GM21717 (cell line): ENCODE data around the gene TDRD15.
"Not testable (repeated sequence)": the region's sequence is repeated elsewhere in the genome, so short reads cannot be mapped to it uniquely, and the experiment has no call there.

Experiments
- ATAC-seq: cut with Tn5 transposase; IDR thresholded peaks from one replicate; pipeline ENCODE4 v1.9.1; 2021; ENCODE audit warnings: mild to moderate bottlenecking, moderate library complexity; ENCODE audit not compliant: unreplicated experiment

The TDRD15 gene

DNA sequence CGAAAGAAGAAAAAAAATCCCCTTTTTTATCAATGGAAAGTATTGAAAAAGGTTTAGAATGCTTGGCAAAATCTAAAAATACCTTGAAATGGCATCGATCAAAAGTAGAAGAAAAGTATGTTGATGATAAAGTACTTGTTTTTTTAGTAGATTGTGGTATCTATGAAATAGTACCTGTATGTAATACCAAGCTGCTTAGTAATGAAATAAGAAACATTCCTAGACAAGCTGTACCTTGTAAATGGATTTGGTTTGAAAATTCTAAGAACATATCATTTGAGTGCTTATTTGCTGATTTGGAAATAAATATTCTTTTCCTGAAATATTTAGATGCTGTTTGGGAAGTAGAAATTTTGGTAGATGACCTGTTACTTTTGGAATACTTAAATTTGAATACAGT is 18.4 kb downstream of the TDRD15 start:
- no peak for ATAC-seq

DNA sequence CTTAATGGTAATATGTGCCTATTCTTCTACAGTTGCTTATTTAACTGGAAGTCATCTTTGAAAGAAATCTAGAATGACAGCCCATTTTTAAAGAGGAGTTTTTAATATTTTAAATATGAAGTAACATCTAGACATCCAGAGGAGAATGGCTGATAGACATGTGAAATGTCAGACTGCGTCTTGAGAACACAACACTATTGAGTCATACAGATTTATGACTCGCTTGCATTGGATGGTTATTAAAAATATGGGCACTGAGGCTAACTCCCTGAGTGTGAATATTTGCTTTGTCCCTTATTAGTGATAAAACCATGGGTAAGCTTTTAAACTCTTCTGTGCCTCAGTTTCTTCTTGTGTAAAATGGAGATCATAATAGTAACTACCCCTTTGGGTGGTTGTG is 22.9 kb downstream of the TDRD15 start:
- no peak for ATAC-seq

DNA sequence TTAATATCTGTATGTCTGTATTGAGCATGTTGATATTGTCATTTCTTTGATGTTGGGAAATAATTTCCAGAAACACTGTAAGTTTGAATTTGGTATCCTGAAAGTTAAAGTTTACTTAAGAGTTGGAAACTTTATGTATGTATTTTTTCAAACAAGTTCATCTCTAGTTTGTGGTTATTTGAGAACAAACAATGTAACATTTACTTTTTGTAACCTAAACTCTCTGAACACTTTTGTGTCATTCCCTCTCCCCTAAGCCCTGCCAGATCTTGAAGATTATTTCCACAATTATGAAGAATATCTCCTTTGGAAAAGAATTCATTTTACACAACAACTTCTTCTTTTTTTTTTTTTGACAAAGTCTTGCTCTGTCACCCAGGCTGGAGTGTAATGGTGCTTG is 24.9 kb downstream of the TDRD15 start:
- ATAC-seq, result no peak

DNA sequence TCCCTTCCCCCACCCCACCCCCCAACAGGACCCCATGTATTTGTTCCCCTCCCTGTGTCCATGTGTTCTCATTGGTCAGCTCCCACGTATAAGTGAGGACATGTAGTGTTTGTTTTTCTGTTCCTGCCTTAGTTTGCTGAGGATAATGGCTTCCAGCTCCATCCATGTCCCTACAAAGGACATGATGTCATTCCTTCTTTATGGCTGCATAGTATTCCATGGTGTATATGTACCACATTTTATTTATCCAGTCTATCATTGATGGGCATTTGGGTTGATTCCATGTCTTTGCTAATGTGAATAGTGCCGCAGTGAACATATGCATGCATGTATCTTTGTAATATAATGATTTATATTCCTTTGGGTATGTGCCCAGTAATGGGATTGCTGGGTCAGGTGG is 27.5 kb downstream of the TDRD15 start:
- not testable (repeated sequence) for ATAC-seq

DNA sequence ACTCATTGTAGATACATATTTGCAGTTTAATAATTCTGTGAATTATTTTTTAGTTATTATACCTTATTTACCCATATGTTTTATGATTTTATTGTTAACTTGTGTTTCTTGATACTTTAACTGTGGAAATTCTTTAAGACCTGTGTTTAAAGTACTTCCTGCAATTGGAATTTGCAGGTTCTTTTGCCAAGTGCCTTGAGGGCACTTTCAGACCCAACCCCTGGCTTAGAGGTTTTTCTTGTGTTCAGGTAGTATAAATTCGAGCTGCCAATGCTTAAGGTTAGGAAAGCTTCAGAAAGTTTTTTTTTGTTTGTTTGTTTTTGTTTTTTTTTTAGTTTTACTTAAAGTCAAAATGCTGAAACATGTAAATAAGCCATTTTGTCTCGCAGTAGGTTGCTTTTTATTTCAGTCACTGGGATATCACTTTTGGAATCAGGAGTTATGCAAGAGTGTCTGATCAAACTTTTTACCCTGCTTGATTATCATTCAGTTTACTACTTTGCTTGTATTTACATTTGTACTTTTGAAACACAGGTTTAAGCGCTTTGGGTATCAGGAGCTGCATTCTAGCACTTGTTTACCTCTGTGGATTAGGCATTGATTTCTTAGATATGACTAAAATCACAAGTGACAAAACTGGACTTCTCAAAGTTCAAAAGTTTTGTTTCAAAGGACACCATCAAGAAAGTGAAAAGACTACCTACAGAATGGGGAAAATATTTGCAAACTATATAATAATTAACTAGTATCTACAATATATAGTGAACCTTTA is 31.8 kb downstream of the TDRD15 start:
- ATAC-seq, result no peak

DNA sequence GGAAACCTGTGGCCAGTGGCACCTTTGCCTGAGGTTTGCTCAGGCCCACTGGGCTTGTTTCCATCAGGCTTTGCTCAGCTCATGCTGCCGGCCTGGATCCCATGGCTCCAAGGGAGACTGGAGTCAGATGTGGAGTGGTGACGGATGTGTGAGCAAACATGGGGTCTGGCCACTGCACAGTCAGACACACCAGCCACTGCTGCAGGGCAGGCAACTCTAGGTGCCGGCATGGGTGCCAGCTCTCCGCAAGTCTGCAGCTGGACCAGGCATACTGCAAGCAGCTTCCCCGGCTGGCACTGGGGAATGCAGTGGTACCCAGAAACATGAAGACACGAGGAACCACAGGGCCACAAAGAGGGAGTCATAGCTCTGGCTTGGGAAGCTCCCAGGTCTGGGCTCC is 37.4 kb downstream of the TDRD15 start:
- no peak for ATAC-seq

DNA sequence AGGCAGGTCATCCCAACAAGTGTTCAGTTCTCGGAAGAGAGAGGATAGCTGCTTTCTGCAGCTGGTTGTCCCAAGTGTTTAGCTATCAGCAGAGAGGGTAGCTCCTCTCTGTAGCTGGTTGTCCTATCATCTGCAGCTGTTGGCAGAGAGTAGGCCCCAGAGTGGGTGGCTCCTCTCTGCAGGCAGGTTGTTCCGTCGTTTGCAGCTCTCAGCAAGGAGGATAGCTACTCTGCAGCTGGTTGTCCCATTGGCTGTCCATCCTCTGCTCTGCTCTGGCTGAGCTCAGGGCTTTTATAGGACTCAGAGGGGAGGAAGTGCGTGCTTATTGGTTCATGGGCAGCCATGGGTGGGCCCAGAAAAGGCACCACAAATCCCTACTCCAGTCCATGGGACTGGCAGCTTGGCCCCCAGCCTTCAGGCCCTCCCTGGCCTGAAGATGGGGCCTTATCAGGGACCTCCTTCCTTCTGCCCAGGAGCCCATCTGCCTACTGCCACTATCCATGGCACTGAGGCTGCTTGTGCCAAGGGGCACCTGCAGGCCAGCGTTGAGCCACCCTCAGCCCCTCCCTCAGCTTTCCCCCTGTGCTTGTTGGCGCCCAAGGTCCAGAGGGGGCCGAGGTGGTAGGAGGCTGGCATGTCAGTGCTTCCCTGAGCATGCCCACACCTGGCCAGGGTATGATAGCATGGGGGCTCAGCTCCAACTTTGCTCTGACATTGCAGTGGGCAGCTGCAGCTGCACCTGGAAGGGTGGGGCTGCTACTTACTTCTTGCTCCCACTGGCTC is 38.3 kb downstream of the TDRD15 start:
- no peak for ATAC-seq

DNA sequence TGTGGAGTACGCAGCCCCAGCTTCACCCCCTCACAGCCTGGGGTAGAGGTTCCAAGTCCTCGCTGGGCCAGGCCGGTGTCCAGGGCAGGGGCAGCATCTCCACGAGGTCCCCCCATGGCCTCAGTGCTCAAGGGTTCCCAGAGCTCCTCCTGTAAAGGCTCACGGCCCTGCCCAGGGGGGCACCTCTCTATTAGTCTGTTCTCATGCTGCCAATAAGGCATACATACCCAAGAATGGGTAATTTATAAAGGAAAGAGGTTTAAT is 38.8 kb downstream of the TDRD15 start:
- ATAC-seq, result no peak

DNA sequence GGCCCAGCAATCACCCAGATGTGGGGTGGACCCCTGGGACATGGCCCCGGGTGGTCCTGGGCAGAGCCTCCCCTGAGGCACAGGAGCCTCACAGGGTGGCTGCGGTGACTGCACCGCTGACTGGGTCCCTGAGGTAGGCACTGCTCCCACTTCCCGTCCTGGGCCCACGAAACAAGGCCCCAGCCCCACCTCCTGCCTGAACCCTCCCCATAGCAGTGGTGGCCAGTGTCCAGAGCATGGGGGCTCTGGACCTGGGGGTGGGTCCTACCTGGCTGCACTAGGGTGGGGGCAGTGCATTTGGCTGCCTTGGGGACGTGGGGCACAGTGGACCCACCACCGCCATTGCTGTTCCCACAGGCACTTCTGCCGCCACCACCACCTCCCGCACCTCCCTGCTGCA is 39.4 kb downstream of the TDRD15 start:
- no peak for ATAC-seq

DNA sequence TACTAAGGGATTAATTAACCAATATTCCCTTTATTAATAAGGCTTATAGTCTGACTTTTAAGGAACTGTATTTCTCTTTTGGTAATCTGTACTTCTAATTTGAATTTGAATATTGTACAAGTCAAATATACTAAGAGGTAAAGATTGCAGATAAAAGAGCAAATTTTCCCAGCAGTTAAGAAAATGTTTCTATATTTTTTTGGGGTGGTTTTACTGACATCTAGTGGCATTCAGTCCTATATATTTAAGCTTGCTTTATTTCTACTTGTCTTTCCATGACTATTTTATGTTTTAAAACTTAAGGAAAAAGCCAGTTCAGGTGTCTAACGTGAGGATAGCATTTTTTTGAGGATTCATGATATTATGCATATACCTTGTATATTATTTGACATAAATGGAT is 41.6 kb downstream of the TDRD15 start:
- ATAC-seq, result no peak

DNA sequence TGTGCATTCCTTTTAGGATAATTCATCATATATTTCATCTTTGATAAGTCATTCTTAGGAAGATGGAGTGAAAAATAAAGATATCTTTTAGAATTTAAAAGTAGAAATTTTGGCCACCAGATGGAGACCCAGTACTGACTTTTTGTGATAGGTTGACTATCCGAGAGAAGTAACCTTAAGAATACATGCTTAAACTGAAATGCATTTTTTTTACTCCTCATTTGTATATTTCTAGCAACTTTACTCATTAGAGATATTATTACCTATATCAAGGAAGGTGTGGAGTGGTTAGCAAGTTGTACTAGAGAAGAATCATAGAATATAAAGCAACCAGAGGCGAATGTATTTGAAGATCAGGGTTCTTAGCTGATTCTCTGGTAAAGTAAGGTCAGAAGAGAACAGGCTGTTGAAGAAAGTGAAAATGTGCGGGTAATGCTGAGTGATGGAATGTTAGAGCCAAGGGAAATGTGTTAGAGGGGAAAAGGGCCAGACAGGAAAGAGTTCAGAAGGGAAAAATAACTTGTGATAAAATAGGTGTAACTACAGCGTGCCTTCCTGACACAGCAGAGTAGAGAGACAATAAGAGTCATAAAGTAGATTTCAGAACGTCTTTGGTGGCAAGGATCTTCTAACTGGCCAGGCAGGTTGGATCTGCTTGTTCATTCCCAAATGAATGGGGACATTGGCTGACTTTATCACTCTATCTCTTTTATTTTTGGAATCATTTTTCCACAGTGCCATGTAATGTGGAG is 52.3 kb downstream of the TDRD15 start:
- no peak for ATAC-seq

DNA sequence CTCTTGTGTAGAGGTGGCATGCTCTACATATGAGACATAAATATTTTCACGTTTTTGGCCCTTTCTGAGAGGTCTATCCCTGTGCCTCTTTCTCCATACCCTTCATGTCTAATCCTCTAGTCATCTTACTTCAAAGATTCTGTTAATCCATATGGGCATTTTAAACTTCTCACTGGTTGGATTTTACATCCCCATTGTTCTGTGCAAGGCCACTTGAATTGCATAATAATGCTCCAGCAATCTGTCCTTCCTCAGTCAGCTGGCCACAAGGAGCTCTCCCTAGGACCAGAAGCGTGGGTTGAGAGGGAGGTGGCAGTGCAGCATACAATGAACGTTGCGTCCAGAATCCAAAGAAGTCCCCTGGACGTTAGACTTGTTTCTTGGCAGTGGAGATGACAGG is 58.2 kb downstream of the TDRD15 start:
- ATAC-seq, result no peak

DNA sequence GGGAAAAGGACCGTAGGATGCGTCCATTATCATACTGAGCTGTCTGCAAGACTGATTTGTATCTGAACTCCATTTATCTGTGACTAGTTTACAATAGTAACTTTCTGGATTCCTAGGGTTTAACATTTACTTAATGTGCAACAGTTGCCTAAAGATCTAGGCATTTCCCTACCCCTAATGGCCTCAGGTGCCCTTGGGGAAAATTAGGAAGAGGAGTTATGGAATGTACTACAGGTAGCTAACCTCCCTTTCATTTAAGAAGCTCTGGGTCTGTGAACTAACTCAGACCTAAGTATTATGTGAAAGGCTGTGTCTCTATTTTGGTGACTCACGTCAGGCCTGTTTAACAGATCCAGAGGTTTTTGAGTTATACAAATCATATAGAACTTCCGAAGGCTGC is 59.5 kb downstream of the TDRD15 start:
- ATAC-seq, result no peak

DNA sequence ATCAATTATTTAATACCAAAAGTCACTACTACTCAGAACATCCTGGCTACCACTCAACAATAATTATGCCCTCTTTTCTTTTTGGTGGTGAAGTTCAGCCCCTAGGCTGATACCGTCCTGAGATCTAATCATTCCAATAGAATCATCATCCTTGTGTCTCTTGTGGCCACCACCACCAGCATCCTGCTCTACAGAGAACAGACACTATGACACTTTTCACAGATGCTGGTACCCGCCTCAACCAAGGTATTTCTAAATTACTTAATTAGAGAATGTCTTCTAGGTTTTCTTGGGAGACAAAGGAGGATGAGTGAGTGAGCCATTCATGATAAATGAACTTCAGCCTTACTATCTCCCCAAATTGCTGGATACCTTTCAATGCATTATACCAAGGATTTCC is 60.0 kb downstream of the TDRD15 start:
- no peak for ATAC-seq

DNA sequence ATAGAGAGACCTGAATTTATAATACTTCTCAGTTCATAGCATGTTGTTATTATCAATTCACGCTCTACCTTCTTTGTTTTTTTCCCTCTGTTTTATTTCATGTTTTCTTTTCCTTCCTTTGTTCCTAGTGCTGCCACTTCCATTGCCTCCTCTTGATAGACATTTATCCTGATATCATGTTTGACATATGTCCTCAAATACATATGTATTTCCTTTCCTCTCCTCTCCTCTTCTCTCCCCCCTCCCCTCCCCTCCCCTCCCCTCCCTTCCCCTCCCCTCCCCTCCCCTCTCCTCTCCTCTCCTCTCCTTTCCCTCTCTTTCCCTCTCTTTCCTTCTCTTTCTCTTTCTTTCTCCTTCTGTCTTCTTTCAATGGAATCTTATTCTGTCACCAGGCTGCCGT is 67.8 kb downstream of the TDRD15 start:
- no peak for ATAC-seq
